Amygdala (tissue), 56 donors: ENCODE data around the gene HNRNPA3.
A peak's percentile ranks its signal among the peaks of the same experiment; 100 is the strongest.
"Not testable (repeated sequence)": the region's sequence is repeated elsewhere in the genome, so short reads cannot be mapped to it uniquely, and the experiment has no call there.

Experiments
- DNase-seq, 56 donors: peaks; one replicate each; lab custom pipeline; 2025; lab: John Stamatoyannopoulos, UW

Gene HNRNPA3

GRCh38 chr2:177187631-177188312 lies 24.8 kb upstream of the HNRNPA3 start:
- no peak for DNase-seq

- DNase-seq = no peak
These were observed 23.8 kb upstream of the HNRNPA3 start for GRCh38 chr2:177188482-177189469.

- no peak for DNase-seq
These were observed 21.7 kb upstream of the HNRNPA3 start for GRCh38 chr2:177190941-177191340.

GRCh38 chr2:177192788-177193187 lies 19.8 kb upstream of the HNRNPA3 start:
- no peak for DNase-seq

GRCh38 chr2:177193240-177193639 lies 19.4 kb upstream of the HNRNPA3 start:
- DNase-seq = no peak

GRCh38 chr2:177195194-177195593 lies 17.4 kb upstream of the HNRNPA3 start:
- DNase-seq = no peak

- DNase-seq = not testable (repeated sequence)
These were observed 12.2 kb upstream of the HNRNPA3 start for GRCh38 chr2:177200419-177200818.

- DNase-seq = no peak
These were observed 10.7 kb upstream of the HNRNPA3 start for GRCh38 chr2:177201919-177202346.

- DNase-seq = no peak
These were observed 8.2 kb upstream of the HNRNPA3 start for GRCh38 chr2:177204417-177204816.

- DNase-seq = no peak
These were observed 5.5 kb upstream of the HNRNPA3 start for GRCh38 chr2:177207101-177207500.

GRCh38 chr2:177211169-177211568 lies 1.4 kb upstream of the HNRNPA3 start:
- DNase-seq = no peak

- DNase-seq = no peak
These were observed 953 bp upstream of the HNRNPA3 start for GRCh38 chr2:177211576-177212105.

- peak in 54 of 56 donors; percentile 33 to 98 (median 84) for DNase-seq
These were observed 580 bp downstream of the HNRNPA3 start for GRCh38 chr2:177212891-177213856.

- DNase-seq = no peak
These were observed 4.8 kb downstream of the HNRNPA3 start for GRCh38 chr2:177217247-177217843.

GRCh38 chr2:177219787-177220186 lies 7.2 kb downstream of the HNRNPA3 start:
- not testable (repeated sequence) for DNase-seq

- DNase-seq = no peak
These were observed 8.9 kb downstream of the HNRNPA3 start for GRCh38 chr2:177221534-177221933.

- no peak for DNase-seq
These were observed 9.4 kb downstream of the HNRNPA3 start for GRCh38 chr2:177221970-177222369.

- DNase-seq = not testable (repeated sequence)
These were observed 10.8 kb downstream of the HNRNPA3 start for GRCh38 chr2:177223436-177223835.

- DNase-seq = no peak
These were observed 13.4 kb downstream of the HNRNPA3 start for GRCh38 chr2:177225965-177226360.
